Adipose tissue (tissue), 3 donors: ENCODE results near the gene CPLX1. TPM values are rescaled to one million over a fixed set of nuclear protein-coding genes. Genes with fewer than 3 reads are reported as not detected.

ENCODE experiments used
- H3K27ac ChIP-seq: one replicate; pipeline ENCODE4 v1.5.1; 2013; ENCODE audit warnings: low read depth, low read length
- WGBS, 3 donors: extraction: QIAGEN DNeasy Blood & Tissue Kit; methylation state at CpG; one replicate each; pipeline ENCODE4 v1.1.7; 2013; 5-methylcytosine and 5-hydroxymethylcytosine counted together
- polyA plus RNA-seq, 3 donors: library from polyadenylated mRNA; stranded (reverse); fragments of 200-250 nt; gene quantifications; one replicate each; pipeline ENCODE4 v1.2.3, GENCODE V29; 2013
- donor health status: healthy with polysubstance abuse.
- donor health status: Bipolar disorder and iron deficiency.
- donor health status: healthy.

CPLX1 gene
- polyA plus RNA-seq, 3 donors: 1.2 to 12.7 (median 2.4) TPM

GRCh38 chr4:858041-858481 lies 32.1 kb upstream of the CPLX1 start:
- H3K27ac ChIP-seq: no peak overlapping the region
- 93 to 97% (median 95%) methylated on average over 15 to 17 of the region's 17 CpGs for whole genome bisulfite sequencing, 3 donors

DNA sequence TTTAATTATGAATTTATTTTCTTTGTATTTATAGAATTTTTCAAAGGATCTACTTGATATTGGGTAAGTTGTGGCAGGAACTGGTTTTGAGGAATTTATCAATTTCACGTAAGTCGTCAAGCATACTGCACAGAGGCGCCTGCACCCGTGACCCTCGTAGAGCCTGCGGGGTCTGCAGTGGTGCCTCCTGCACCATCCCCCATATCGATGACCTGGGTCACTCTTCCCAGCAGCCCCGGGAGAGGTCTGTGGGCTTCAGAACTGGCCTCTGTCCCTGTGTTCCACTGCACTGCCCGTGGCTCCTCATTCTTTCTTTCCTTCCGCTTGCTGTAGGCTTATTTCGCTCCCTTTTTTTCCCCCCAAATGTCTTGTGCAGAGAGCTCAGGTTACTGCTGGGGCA lies 31.5 kb upstream of the CPLX1 start:
- no peak overlapping the region for H3K27ac ChIP-seq
- WGBS, 3 donors: 93 to 95% (median 95%) methylated on average over 11 of the region's 11 CpGs

GRCh38 chr4:856225-856901 lies 30.4 kb upstream of the CPLX1 start:
- H3K27ac ChIP-seq: no peak overlapping the region
- WGBS, 3 donors: 84 to 95% (median 86%) methylated on average over 3 of the region's 3 CpGs

DNA sequence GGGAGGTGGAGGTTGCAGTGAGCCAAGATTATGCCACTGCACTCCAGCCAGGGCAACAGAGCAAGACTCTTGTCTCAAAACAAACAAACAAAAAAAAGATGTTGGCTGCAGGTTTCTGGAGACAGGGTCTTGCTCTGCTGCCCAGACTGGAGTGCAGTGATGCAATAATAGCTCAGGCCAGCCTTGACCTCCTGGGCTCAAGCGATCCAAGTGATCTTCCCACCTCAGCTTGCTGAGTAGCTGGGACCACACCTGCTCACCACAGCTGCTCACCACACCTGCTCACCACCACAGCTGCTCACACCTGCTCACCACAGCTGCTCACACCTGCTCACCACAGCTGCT lies 29.9 kb upstream of the CPLX1 start:
- H3K27ac ChIP-seq: no peak overlapping the region
- WGBS, 3 donors: 0 to 46% (median 42%) methylated on average over 1 of the region's 1 CpG

DNA sequence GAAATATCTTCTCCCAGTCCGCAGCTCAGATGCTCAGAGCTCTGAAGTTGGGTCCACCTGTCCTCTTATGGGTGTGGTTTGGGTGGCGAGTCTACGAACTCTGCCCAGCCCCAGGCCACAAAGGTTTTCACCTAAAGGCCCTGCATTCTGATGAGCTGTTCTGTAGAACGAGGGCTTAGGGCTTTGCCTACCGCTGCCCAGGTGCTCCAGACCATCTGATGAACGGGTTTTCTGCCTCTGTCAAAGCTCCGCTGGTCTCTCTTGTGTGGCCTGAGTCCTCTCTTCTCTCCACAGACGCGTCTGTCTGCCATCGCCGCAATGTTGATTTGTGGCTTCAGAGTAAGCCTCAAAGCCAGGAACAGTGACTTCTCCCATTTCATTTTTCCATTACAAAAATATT lies 28.4 kb upstream of the CPLX1 start:
- no peak overlapping the region for H3K27ac ChIP-seq
- WGBS, 3 donors: 89 to 94% (median 93%) methylated on average over 11 of the region's 11 CpGs

GRCh38 chr4:853416-853781 lies 27.5 kb upstream of the CPLX1 start:
- H3K27ac ChIP-seq: no peak overlapping the region
- WGBS, 3 donors: 93 to 96% (median 96%) methylated on average over 33 of the region's 33 CpGs

- WGBS, 3 donors: 95 to 96% (median 96%) methylated on average over 32 to 33 of the region's 33 CpGs
- no peak overlapping the region for H3K27ac ChIP-seq
Measured at GRCh38 chr4:851701-852430, 25.9 kb upstream of the CPLX1 start.

- H3K27ac ChIP-seq: no peak overlapping the region
- 84 to 86% (median 85%) methylated on average over 18 of the region's 18 CpGs for WGBS, 3 donors
Measured at GRCh38 chr4:850323-850945, 24.5 kb upstream of the CPLX1 start.

DNA sequence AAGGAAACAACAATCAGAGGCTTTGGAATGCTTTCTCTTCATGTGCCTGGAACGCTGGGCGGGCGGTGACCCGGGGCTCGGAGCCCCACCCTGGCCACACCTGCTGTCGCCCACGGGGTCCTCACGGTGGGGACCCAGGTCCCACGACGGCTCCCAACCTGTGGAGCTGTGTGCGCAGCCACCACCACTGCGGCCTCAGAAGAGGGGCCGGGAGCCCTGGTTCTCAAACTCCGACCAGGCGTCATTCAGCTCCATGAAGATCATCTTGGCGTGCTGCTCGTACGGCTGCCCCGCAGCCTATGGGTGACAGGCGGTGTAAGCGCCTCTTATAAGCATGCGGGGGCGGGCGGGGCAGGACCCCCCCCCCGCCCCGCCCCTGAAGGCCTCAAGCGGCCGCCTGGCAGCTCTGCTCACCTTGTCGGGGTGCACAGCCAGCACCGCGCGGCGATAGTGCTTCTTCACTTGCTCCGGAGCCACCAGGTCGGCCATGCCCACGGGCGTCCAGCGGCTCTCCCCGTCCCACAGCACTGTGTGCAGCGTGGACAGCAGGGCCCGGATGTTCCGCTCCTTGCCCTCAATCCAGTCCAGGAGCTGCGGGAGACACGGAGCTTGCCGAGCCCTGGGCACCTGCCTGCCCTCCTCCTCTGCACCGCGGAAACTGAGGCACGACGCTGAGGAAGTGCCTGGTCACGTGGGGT lies 23.7 kb upstream of the CPLX1 start:
- H3K27ac ChIP-seq: no peak overlapping the region
- WGBS, 3 donors: 93 to 96% (median 94%) methylated on average over 49 to 50 of the region's 50 CpGs

DNA sequence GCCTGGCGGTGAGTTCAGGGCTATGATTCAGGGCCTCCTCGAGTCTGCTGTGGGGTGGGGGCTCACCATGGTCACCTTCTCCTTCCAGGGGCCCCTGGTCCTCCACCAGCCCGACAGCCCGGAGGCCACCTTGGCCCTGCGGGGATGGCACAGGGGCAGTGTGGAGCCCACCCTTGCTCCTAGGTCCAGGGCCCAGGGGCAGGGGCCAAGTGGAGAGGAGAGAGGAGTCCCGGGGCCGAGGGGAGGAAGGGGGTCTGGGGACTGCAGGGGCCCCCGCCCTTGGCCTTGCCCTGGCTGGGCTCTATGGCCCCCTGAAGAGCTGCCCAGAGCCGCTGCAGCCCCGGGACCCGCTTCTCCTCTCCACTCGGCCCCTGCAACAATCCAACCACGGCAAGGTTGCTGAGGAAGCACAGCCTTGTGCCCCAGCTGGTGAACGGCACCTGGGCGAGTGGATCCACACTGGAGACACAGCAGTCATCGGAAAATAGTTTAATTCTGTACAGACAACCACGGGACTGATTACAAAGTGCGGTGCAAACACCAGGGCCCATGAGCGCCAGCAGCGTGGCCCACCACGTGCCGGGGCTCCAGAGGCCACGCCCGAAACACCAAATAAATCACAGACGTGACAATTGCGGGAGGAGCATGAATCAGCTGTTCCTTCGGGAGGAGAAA lies 23.0 kb upstream of the CPLX1 start:
- no peak overlapping the region for H3K27ac ChIP-seq
- 78 to 88% (median 82%) methylated on average over 27 of the region's 27 CpGs for WGBS, 3 donors

GRCh38 chr4:848307-848691 lies 22.4 kb upstream of the CPLX1 start:
- 88 to 90% (median 90%) methylated on average over 16 of the region's 16 CpGs for WGBS, 3 donors
- H3K27ac ChIP-seq: no peak overlapping the region

GRCh38 chr4:845836-846251 lies 19.9 kb upstream of the CPLX1 start:
- H3K27ac ChIP-seq: no peak overlapping the region

GRCh38 chr4:845233-845835 lies 19.4 kb upstream of the CPLX1 start:
- no peak overlapping the region for H3K27ac ChIP-seq
- 33 to 81% (median 57%) methylated on average over 8 to 9 of the region's 9 CpGs for WGBS, 3 donors

More at GRCh38 chr4:845836-846251, 19.9 kb upstream of the CPLX1 start:
- 51 to 81% (median 55%) methylated on average over 14 of the region's 14 CpGs for WGBS, 3 donors

- 90 to 94% (median 91%) methylated on average over 10 of the region's 10 CpGs for WGBS, 3 donors
- no peak overlapping the region for H3K27ac ChIP-seq
Measured at GRCh38 chr4:844752-845232, 18.9 kb upstream of the CPLX1 start.

- WGBS, 3 donors: 87 to 92% (median 90%) methylated on average over 4 of the region's 4 CpGs
Measured at GRCh38 chr4:839675-840443, 13.9 kb upstream of the CPLX1 start.

GRCh38 chr4:837772-838171 lies 11.8 kb upstream of the CPLX1 start:
- H3K27ac ChIP-seq: no peak overlapping the region
- WGBS, 3 donors: 86 to 100% (median 92%) methylated on average over 1 of the region's 1 CpG

More at GRCh38 chr4:839675-840443, 13.9 kb upstream of the CPLX1 start:
- no peak overlapping the region for H3K27ac ChIP-seq

DNA sequence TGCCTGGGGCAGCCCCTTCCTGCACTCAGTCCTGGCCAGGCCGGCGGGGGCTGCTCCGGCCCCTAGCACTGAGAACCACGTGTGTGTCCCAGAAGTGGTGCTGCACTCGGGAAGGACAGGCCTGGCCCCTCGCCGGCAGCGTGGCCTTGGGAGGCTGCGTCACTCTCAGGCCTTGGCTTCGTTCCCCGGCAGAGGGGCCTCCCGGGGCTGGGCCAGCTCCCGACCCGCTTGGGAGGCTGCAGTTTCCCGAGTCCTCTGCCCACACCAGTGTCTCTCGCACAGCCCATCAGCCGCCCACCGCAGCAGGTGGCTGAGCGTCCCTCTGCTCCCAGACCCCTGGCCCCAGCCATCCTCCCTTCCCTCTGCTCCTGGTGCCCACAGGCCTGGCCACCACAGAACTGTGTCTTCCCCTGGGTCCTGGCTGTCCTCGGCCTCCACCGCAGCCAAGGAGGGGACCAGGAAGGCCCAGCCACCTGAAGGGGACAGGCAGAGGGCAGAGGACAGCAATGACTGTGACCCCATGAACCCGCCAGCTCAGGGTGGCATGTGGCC lies 10.9 kb upstream of the CPLX1 start:
- H3K27ac ChIP-seq: no peak overlapping the region
- 58 to 89% (median 88%) methylated on average over 17 to 22 of the region's 22 CpGs for WGBS, 3 donors
